GM12878 (cell line): Measurements from ENCODE around the gene APBA1. TPM values are rescaled to one million over a fixed set of nuclear protein-coding genes. Genes with fewer than 3 reads are reported as not detected.

Experiments
- ATAC-seq: fragments of 200-7000 bp; cut with Tn5 transposase; 3 replicates; pipeline ENCODE4 v1.9.1; 2020; ENCODE audit warnings: mild to moderate bottlenecking, moderate library complexity
- BruUV-seq: library from RNA; stranded (reverse); fragments of 400-500 nt; replicated peaks from 2 replicates; lab custom pipeline; 2021; lab: Mats Ljungman, UMichigan
- CTCF ChIA-PET: fragments of 300-600 bp; sonication (Branson Sonifier 250); formaldehyde crosslinking; extraction: SDS; loops from one replicate; lab custom pipeline; 2021; ENCODE audit warnings: inconsistent platforms; lab: Yijun Ruan, JAX
- POLR2A ChIA-PET: fragments of 350-600 bp; formaldehyde crosslinking; extraction: SDS; loops from one replicate; lab custom pipeline; 2021; ENCODE audit warnings: inconsistent platforms; lab: Charles Lee
- RAD21 ChIA-PET: fragments of 300-600 bp; sonication (Branson Sonifier 250); formaldehyde crosslinking; loops from one replicate; lab custom pipeline; 2023; ENCODE audit warnings: antibody characterized with exemption; ENCODE audit not compliant: unreplicated experiment; lab: Charles Lee
- SMC1A ChIA-PET: fragments of 300-600 bp; sonication (Branson Sonifier 250); formaldehyde crosslinking; loops from one replicate; lab custom pipeline; 2023; ENCODE audit not compliant: unreplicated experiment, uncharacterized antibody; lab: Charles Lee
- DNase-seq: peaks from one replicate; pipeline ENCODE4 v3.0.0-alpha.2; 2011; ENCODE audit warnings: low read depth, low spot score
- FAIRE-seq: peaks from 3 replicates; lab custom pipeline; 2011; peaks lifted over from hg19 to GRCh38; lab: Jason Lieb, UNC
- H2AFZ ChIP-seq: 2 replicates; pipeline ENCODE4 v1.6.0; 2011; ENCODE audit warnings: low read depth, low read length, control low read depth; ENCODE audit not compliant: control insufficient read depth
- H3K27ac ChIP-seq: 2 replicates; pipeline ENCODE4 v1.5.1; 2011; ENCODE audit warnings: control low read depth; ENCODE audit not compliant: control insufficient read depth, insufficient read depth
- H3K27me3 ChIP-seq, 2 experiments: replicated peaks in 1 of 2; 2 replicates each; pipeline versions ENCODE4 v1.6.0 to v1.6.1; 2011; ENCODE audit warnings: low read length in 1 of 2; ENCODE audit not compliant: control insufficient read depth in 2 of 2, insufficient read depth in 2 of 2
- H3K36me3 ChIP-seq, 2 experiments: 2 replicates each; pipeline ENCODE4 v1.5.1; 2011; ENCODE audit warnings: low read length in 1 of 2; ENCODE audit not compliant: control insufficient read depth in 2 of 2, insufficient read depth in 2 of 2
- H3K4me1 ChIP-seq: 2 replicates; pipeline ENCODE4 v1.6.1; 2011; ENCODE audit warnings: mild to moderate bottlenecking, low read length, moderate library complexity, mixed read lengths; ENCODE audit not compliant: control insufficient read depth, insufficient read depth
- H3K4me2 ChIP-seq: 2 replicates; pipeline ENCODE4 v1.6.0; 2011; ENCODE audit warnings: control low read depth; ENCODE audit not compliant: control insufficient read depth, insufficient read depth
- H3K4me3 ChIP-seq: fragments of 200-600 bp; sonication (generic); 2 replicates; pipeline ENCODE4 v1.5.1; 2016
- H3K79me2 ChIP-seq: 2 replicates; pipeline ENCODE4 v1.6.0; 2011; ENCODE audit warnings: low read length; ENCODE audit not compliant: control insufficient read depth, insufficient read depth
- H3K9ac ChIP-seq: 2 replicates; pipeline ENCODE4 v1.8.0; 2011; ENCODE audit warnings: low read length, control low read depth, mixed read lengths; ENCODE audit not compliant: control insufficient read depth, insufficient read depth
- H3K9me3 ChIP-seq: replicated peaks from 3 replicates; pipeline ENCODE4 v1.5.1; 2011; ENCODE audit warnings: mild to moderate bottlenecking, low read length; ENCODE audit not compliant: control insufficient read depth, insufficient read depth
- H4K20me1 ChIP-seq: 2 replicates; pipeline ENCODE4 v1.6.0; 2011; ENCODE audit not compliant: control insufficient read depth, insufficient read depth
- ESRRA ChIP-seq: IDR thresholded peaks from 2 replicates; pipeline ENCODE4 v1.6.1; 2012; ENCODE audit warnings: mild to moderate bottlenecking, low read length, improper control_type of control experiment
- RCOR1 ChIP-seq: conservative IDR thresholded peaks from 2 replicates; pipeline ENCODE4 v1.6.1; 2012; ENCODE audit warnings: low read depth, low read length, improper control_type of control experiment
- ZNF207 ChIP-seq: fragments of 450-650 bp; IDR thresholded peaks from 2 replicates; pipeline ENCODE4 v1.6.1; 2014; ENCODE audit warnings: antibody characterized with exemption, mild to moderate bottlenecking, borderline replicate concordance
- WGBS: methylation state at CpG from one replicate; pipeline ENCODE4 v1.1.6; 2016; ENCODE audit warnings: low lambda C conversion rate; ENCODE audit not compliant: insufficient replicate concordance, insufficient coverage; ENCODE audit errors: missing lambda C conversion rate; 5-methylcytosine and 5-hydroxymethylcytosine counted together
- in situ Hi-C: fragments of 300-500 bp; cut with MboI; formaldehyde crosslinking; loops from 9 replicates; pipeline ENCODE4 v1.14.3; 2018; ENCODE audit warnings: mixed read lengths
- intact Hi-C: fragments of 100-400 bp; cut with micrococcal nuclease; formaldehyde crosslinking; loops from one replicate; pipeline ENCODE4 v1.14.2; 2022; ENCODE audit not compliant: unreplicated experiment
- polyA plus RNA-seq, 11 experiments: library from polyadenylated mRNA; depleted of rRNA in 4 of 11; unstranded in 6 of 11; stranded (reverse) in 5 of 11; fragments of >200 nt; fragmentation: Nextera tagmentation in 4 of 11; fragmentation: Illumina TruSeq in 1 of 11; extraction: Ambion mirVana in 4 of 11; extraction: Trizol in 1 of 11; gene quantifications; 1 replicate in 1 of 11; 2 replicates in 10 of 11; pipeline versions ENCODE4 v1.2.1 to v1.2.3, GENCODE V29; 2011 to 2016; ENCODE audit warnings: inconsistent platforms in 2 of 11, missing spikeins in 2 of 11, low read depth in 1 of 11
- total RNA-seq, 4 experiments: library from RNA; depleted of rRNA in 3 of 4; stranded (reverse); fragments of >200 nt in 3 of 4; fragmentation: Illumina TruSeq in 1 of 4; extraction: Trizol in 1 of 4; gene quantifications; 2 replicates each; pipeline versions ENCODE4 v1.2.1 to v1.2.3, GENCODE V29; 2013 to 2021

APBA1 gene
- total and polyA plus RNA-seq, 10 of the 15 experiments (the other 5 are each of a cell fraction or from before 2014, with no cell fraction given), result 0.01 to 1.3 (median 0.05) TPM; not detected in 7

DNA sequence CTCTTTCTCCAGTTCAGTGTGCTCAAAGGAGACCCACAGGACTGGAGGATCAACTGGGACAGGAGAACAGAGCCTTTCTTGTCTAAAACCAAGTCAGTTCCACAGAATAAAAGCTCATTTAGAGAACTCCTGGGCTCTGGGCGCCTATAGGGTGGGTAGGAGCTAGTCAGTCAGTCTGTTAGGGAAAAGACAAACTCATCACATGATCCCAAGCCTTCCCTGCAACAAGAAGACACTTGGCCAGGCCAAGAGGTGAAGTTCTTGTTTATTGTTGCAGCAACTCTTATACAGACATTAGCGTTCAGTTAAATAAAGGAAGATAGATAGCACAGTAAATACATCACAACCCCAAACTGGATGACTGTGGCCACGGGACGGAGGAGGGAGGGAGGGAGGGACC is 244.9 kb downstream of the APBA1 start:
- Histone ChIP-seq H2AFZ (no peak overlapping the region), H3K4me3 (no peak overlapping the region), H3K4me2 (no peak overlapping the region), H3K4me1 (no peaks in the 10 kb centered on the region), H3K9ac (no peak overlapping the region), H3K36me3 (no peaks in the 10 kb centered on the region), H3K27ac (no peak overlapping the region), H4K20me1 (no peaks in the 10 kb centered on the region), H3K27me3 (peaks cover 0 to 3% of the 10 kb centered on the region in 2 experiments; a peak in 2 of 4 replicates), H3K9me3 (no peaks in the 10 kb centered on the region), H3K79me2 (no peaks in the 10 kb centered on the region)
- ChIA-PET RAD21 (no interaction called here), CTCF (no interaction called here), POLR2A (no interaction called here), SMC1A (no interaction called here)
- 48% methylated on average over 4 of the region's 4 CpGs for WGBS
- TF ChIP-seq ZNF207, result no peak
- BruUV-seq, result no TSS peak
- FAIRE-seq (no peak), DNase-seq (no peak), ATAC-seq (no peak)
- in situ Hi-C loops, result loop anchor here (10.0 kb wide), 2 partner anchors 448 to 498 kb away; no protein-coding TSS in a partner anchor
- intact Hi-C loops, result no loop called here

DNA sequence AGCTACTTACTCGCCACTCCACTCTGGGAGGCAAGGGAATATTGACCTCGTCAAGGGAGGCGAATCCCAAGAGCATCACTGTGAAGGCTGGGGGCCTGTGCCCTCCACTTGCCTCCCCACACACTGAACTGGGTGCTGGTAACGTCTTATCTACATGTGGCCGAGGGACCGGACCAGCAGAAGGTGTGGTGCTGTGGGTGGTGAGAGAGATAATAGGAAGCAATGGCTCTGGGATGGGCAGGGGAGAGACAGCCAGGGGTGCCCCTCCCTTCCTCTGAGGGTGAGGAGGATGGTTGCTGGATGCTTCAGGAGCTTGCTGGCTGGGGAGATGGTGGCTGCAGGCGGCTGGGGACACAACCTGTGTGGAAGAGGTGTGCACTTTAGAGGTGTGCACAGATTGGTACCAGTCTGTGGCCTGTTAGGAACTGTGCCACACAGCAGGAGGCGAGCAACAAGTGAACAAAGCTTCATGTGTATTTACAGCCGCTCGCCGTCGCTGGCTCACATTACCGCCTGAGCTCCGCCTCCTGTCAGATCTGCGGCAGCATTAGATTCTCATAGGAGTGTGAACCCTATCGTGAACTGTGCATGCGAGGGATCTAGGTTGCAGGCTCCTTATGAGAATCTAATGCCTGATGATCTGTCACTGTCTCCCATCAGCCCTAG is 246.9 kb downstream of the APBA1 start:
- Histone ChIP-seq H3K79me2 (no peaks in the 10 kb centered on the region), H3K4me3 (no peak overlapping the region), H3K4me2 (no peak overlapping the region), H3K4me1 (no peaks in the 10 kb centered on the region), H3K9ac (no peak overlapping the region), H3K36me3 (no peaks in the 10 kb centered on the region), H3K27me3 (peaks cover 0 to 3% of the 10 kb centered on the region in 2 experiments; a peak in 2 of 4 replicates), H4K20me1 (no peaks in the 10 kb centered on the region), H3K9me3 (no peaks in the 10 kb centered on the region), H2AFZ (no peak overlapping the region), H3K27ac (no peak overlapping the region)
- in situ Hi-C loops, result loop anchor here (10.0 kb wide), 2 partner anchors 450 to 500 kb away; no protein-coding TSS in a partner anchor
- ChIA-PET CTCF (interaction anchor here (1.0 to 1.1 kb wide), 3 partner anchors 122 to 125 kb away, joined by 3 to 6 read pairs (median 5); no protein-coding TSS in a partner anchor), SMC1A (interaction anchor here (1.0 kb wide), 1 partner anchor 123 kb away, joined by 3 read pairs; no protein-coding TSS in a partner anchor), POLR2A (no interaction called here), RAD21 (interaction anchor here (0.8 kb wide), 1 partner anchor 22 kb away, joined by 3 read pairs; no protein-coding TSS in a partner anchor)
- intact Hi-C loops, result no loop called here
- DNase-seq (no peak), ATAC-seq (no peak), FAIRE-seq (no peak)
- TF ChIP-seq ESRRA (no peak), RCOR1 (no peak)
- 48% methylated on average over 16 of the region's 17 CpGs for WGBS
- no TSS peak for BruUV-seq
